HCT116 (cell line): ENCODE results near the gene TBC1D28. TPM values are rescaled to one million over a fixed set of nuclear protein-coding genes. Genes with fewer than 3 reads are reported as not detected.
"Not testable (repeated sequence)": the region's sequence is repeated elsewhere in the genome, so short reads cannot be mapped to it uniquely, and the experiment has no call there.

ENCODE experiments used
- ATAC-seq: fragments of 200-7000 bp; cut with Tn5 transposase; 2 replicates; pipeline ENCODE4 v1.9.1; 2020; ENCODE audit warnings: mild to moderate bottlenecking, moderate library complexity
- BruUV-seq: library from RNA; stranded (reverse); fragments of 400-500 nt; replicated peaks from 2 replicates; lab custom pipeline; 2021; lab: Mats Ljungman, UMichigan
- CTCF ChIA-PET: fragments of 300-600 bp; sonication (Branson Sonifier 250); formaldehyde crosslinking; loops from one replicate; lab custom pipeline; 2021; ENCODE audit warnings: antibody characterized with exemption; lab: Charles Lee
- POLR2A ChIA-PET: fragments of 300-600, 350-600 bp; sonication (Branson Sonifier 250); formaldehyde crosslinking; loops from one replicate; lab custom pipeline; 2021; ENCODE audit warnings: antibody characterized with exemption; lab: Charles Lee
- RAD21 ChIA-PET, 2 experiments: fragments of 300-600 bp; sonication (Branson Sonifier 250); formaldehyde crosslinking; loops; one replicate each; lab custom pipeline; 2023; ENCODE audit warnings: low total read pairs in 2 of 2; ENCODE audit not compliant: uncharacterized antibody in 2 of 2, unreplicated experiment in 2 of 2, low non-redundant PET in 1 of 2; lab: Charles Lee
- DNase-seq: peaks from one replicate; pipeline ENCODE4 v3.0.0-alpha.2; 2010; ENCODE audit warnings: low read depth, low spot score
- H2AFZ ChIP-seq: fragments of 200-600 bp; shearing (Covaris generic), sonication (generic); 2 replicates; pipeline ENCODE4 v1.6.1; 2017; ENCODE audit warnings: low read depth, mixed run types, mixed read lengths, antibody characterized with exemption, low read length; ENCODE audit not compliant: poor library complexity, severe bottlenecking
- H3K27ac ChIP-seq: 2 replicates; pipeline ENCODE4 v1.5.1; 2012; ENCODE audit warnings: low read depth, low read length
- H3K27me3 ChIP-seq: fragments of 200-600 bp; sonication (generic); 2 replicates; pipeline ENCODE4 v1.6.1; 2016; ENCODE audit warnings: mixed run types, low read length, mixed read lengths; ENCODE audit not compliant: insufficient read depth
- H3K36me3 ChIP-seq, 2 experiments: fragments of 200-500 bp in 1 of 2; fragments of 200-600 bp in 1 of 2; sonication (Bioruptor generic) in 1 of 2; sonication (generic) in 1 of 2; 2 replicates each; pipeline versions ENCODE4 v1.5.1 to v1.6.1; 2014 to 2016; ENCODE audit warnings: low read length in 2 of 2, inconsistent platforms in 1 of 2, mixed read lengths in 1 of 2, mixed run types in 1 of 2; ENCODE audit not compliant: insufficient read depth in 2 of 2, control insufficient read depth in 1 of 2
- H3K4me1 ChIP-seq, 2 experiments: fragments of 200-600 bp in 1 of 2; sonication (generic) in 1 of 2; 2 replicates each; pipeline versions ENCODE4 v1.5.1 to v1.6.1; 2012 to 2017; ENCODE audit warnings: low read length in 2 of 2, inconsistent platforms in 1 of 2, mild to moderate bottlenecking in 1 of 2, mixed read lengths in 1 of 2, mixed run types in 1 of 2, moderate library complexity in 1 of 2; ENCODE audit not compliant: insufficient read depth in 2 of 2, control insufficient read depth in 1 of 2
- H3K4me2 ChIP-seq: fragments of 200-600 bp; sonication (generic); 2 replicates; pipeline ENCODE4 v1.6.1; 2017; ENCODE audit warnings: mixed run types, low read length, mixed read lengths
- H3K4me3 ChIP-seq, 2 experiments: fragments of 200-600 bp in 1 of 2; sonication (generic) in 1 of 2; replicated peaks in 1 of 2; 2 replicates each; pipeline ENCODE4 v1.5.1; 2011 to 2016; ENCODE audit warnings: low read length in 2 of 2, control low read depth in 1 of 2, low read depth in 1 of 2, mild to moderate bottlenecking in 1 of 2, mixed read lengths in 1 of 2, mixed run types in 1 of 2
- H3K79me2 ChIP-seq: fragments of 200-600 bp; sonication (generic); 2 replicates; pipeline ENCODE4 v1.6.1; 2017; ENCODE audit warnings: mild to moderate bottlenecking, mixed run types, low read length, moderate library complexity, mixed read lengths; ENCODE audit not compliant: insufficient read depth
- H3K9ac ChIP-seq: fragments of 200-600 bp; sonication (generic); 2 replicates; pipeline ENCODE4 v1.6.1; 2016; ENCODE audit warnings: low read length, mixed read lengths
- H3K9me2 ChIP-seq: fragments of 200-600 bp; sonication (generic), shearing (Covaris generic); 2 replicates; pipeline ENCODE4 v1.6.1; 2017; ENCODE audit warnings: mixed run types, mild to moderate bottlenecking, moderate library complexity; ENCODE audit not compliant: insufficient read depth
- H3K9me3 ChIP-seq, 2 experiments: fragments of 200-500 bp in 1 of 2; fragments of 200-600 bp in 1 of 2; sonication (Bioruptor generic) in 1 of 2; sonication (generic) in 1 of 2; 2 replicates each; pipeline ENCODE4 v1.6.1; 2014 to 2017; ENCODE audit warnings: low read length in 2 of 2, mixed read lengths in 2 of 2, inconsistent platforms in 1 of 2, low read depth in 1 of 2, mild to moderate bottlenecking in 1 of 2, mixed run types in 1 of 2, moderate library complexity in 1 of 2; ENCODE audit not compliant: control insufficient read depth in 1 of 2, insufficient read depth in 1 of 2
- H4K20me1 ChIP-seq: fragments of 200-600 bp; sonication (generic), shearing (Covaris generic); 2 replicates; pipeline ENCODE4 v1.6.1; 2017; ENCODE audit warnings: mixed run types, mild to moderate bottlenecking, moderate library complexity; ENCODE audit not compliant: insufficient read depth
- intact Hi-C: fragments of 100-400 bp; cut with micrococcal nuclease; formaldehyde crosslinking; loops from 2 replicates; pipeline ENCODE4 v1.10.0; 2022
- total RNA-seq: library from RNA; stranded (reverse); gene quantifications from one replicate; pipeline ENCODE4 v1.2.1, GENCODE V29; 2021; ENCODE audit not compliant: unreplicated experiment

The TBC1D28 gene
- total RNA-seq, 1 experiment from 2014 or later = not detected

- H3K27ac ChIP-seq, ATAC-seq, H3K36me3 ChIP-seq, H3K9ac ChIP-seq, intact Hi-C loops, H3K4me2 ChIP-seq, H4K20me1 ChIP-seq, RAD21 ChIA-PET, DNase-seq, H3K9me2 ChIP-seq, CTCF ChIA-PET, POLR2A ChIA-PET, H3K9me3 ChIP-seq, H3K79me2 ChIP-seq, H3K27me3 ChIP-seq, H2AFZ ChIP-seq, H3K4me1 ChIP-seq, H3K4me3 ChIP-seq, BruUV-seq: not testable (repeated sequence)
These were observed 28.4 kb upstream of the TBC1D28 start for GRCh38 chr17:18672395-18673227.

DNA sequence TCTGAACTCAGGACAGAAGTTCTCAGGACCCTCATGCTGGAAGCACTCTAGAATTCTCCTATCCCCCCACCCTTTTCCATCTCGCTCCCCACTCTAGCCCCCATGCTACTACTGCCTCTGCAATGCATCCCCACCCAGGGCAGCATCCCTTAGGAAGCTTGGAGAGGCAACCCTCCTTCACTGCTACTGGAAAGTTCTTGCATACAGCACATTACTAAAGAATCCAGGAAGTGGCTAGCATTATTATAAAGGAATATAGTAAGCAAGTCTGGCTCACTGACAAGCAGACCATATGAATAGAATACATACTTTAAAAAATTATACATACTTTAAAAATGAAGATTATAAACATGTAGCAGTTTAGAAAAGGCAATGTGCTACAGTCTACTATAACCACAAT, 24.4 kb upstream of the TBC1D28 start:
- H3K36me3 ChIP-seq, H3K9me3 ChIP-seq, intact Hi-C loops, H3K9me2 ChIP-seq, RAD21 ChIA-PET, H3K9ac ChIP-seq, H3K4me2 ChIP-seq, H3K4me1 ChIP-seq, H3K79me2 ChIP-seq, H3K27me3 ChIP-seq, BruUV-seq, DNase-seq, H3K27ac ChIP-seq, CTCF ChIA-PET, H2AFZ ChIP-seq, H4K20me1 ChIP-seq, H3K4me3 ChIP-seq, ATAC-seq, POLR2A ChIA-PET: not testable (repeated sequence)

DNA sequence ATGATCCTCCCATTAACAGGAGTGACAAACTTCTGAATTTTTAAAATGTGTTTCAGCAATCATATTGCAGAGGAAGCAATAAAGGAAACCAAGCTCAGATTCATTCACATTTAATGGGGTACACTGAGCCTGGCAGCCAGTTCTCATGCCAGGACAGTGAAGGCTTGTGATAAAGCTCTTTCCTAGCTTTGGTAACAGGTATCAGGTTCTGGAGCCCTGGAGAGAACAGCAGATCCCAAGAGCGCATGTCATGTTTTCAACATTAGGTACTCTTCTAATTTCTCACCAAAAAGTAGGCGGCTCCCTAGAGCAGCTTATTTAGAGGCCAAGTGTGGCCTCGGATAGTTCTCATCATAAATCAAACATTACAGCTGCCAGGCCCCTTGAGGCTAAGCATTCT, 23.3 kb upstream of the TBC1D28 start:
- H3K9me2 ChIP-seq, H3K79me2 ChIP-seq, RAD21 ChIA-PET, H3K4me2 ChIP-seq, POLR2A ChIA-PET, H2AFZ ChIP-seq, H3K27me3 ChIP-seq, H4K20me1 ChIP-seq, intact Hi-C loops, CTCF ChIA-PET, H3K9ac ChIP-seq, H3K36me3 ChIP-seq, H3K4me3 ChIP-seq, H3K9me3 ChIP-seq, ATAC-seq, H3K27ac ChIP-seq, DNase-seq, H3K4me1 ChIP-seq, BruUV-seq: not testable (repeated sequence)

DNA sequence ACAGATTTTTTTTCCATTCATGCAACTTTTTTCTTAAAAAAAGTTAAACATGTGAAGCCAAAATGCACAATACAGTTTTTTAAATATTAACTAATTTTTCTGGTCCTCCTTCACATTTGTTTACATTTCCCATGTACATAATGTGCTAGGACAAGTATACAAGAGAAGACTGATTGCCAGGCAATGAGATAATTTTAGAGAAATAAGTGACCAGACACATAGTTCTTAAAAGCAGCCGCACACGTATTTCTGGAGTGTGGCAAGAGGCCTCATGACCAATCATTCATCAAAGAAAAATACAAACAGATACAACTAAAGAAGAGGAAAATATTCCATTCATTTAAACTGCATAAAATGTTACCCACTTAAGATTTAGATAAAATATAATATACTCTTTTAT, 22.1 kb upstream of the TBC1D28 start:
- RAD21 ChIA-PET, DNase-seq, H3K4me2 ChIP-seq, H3K9ac ChIP-seq, H3K79me2 ChIP-seq, H3K9me2 ChIP-seq, CTCF ChIA-PET, H2AFZ ChIP-seq, H3K27me3 ChIP-seq, ATAC-seq, H3K4me3 ChIP-seq, H3K27ac ChIP-seq, intact Hi-C loops, POLR2A ChIA-PET, H4K20me1 ChIP-seq, H3K4me1 ChIP-seq, BruUV-seq, H3K36me3 ChIP-seq, H3K9me3 ChIP-seq: not testable (repeated sequence)
